H9 (cell line): ENCODE results near the gene POU2F1. TPM values are rescaled to one million over a fixed set of nuclear protein-coding genes. Genes with fewer than 3 reads are reported as not detected.

Experiments
- DNase-seq: peaks from one replicate; pipeline ENCODE4 v3.0.0-alpha.2; 2017
- H2AFZ ChIP-seq: one replicate; pipeline ENCODE4 v1.6.1; 2013; ENCODE audit warnings: mild to moderate bottlenecking, low read length, control low read depth, moderate library complexity
- H2AK5ac ChIP-seq: 2 replicates; pipeline ENCODE4 v1.6.1; 2013; ENCODE audit warnings: low read length, control low read depth, mixed read lengths; ENCODE audit not compliant: insufficient read length
- H2BK120ac ChIP-seq: one replicate; pipeline ENCODE4 v1.6.1; 2013; ENCODE audit warnings: low read depth, mild to moderate bottlenecking, low read length, control low read depth, inconsistent platforms; ENCODE audit not compliant: poor library complexity, severe bottlenecking
- H2BK12ac ChIP-seq: 2 replicates; pipeline ENCODE4 v1.6.1; 2013; ENCODE audit warnings: low read length, control low read depth, mixed read lengths, low read depth; ENCODE audit not compliant: insufficient read length
- H2BK15ac ChIP-seq: 2 replicates; pipeline ENCODE4 v1.6.1; 2013; ENCODE audit warnings: low read depth, low read length, control low read depth
- H2BK20ac ChIP-seq: one replicate; pipeline ENCODE4 v1.6.1; 2013; ENCODE audit warnings: low read depth, mild to moderate bottlenecking, low read length, control low read depth, inconsistent platforms; ENCODE audit not compliant: poor library complexity, severe bottlenecking
- H2BK5ac ChIP-seq: 2 replicates; pipeline ENCODE4 v1.6.1; 2013; ENCODE audit warnings: low read length, control low read depth, mixed read lengths; ENCODE audit not compliant: insufficient read length
- H3K14ac ChIP-seq: 2 replicates; pipeline ENCODE4 v1.6.1; 2013; ENCODE audit warnings: low read length, control low read depth; ENCODE audit not compliant: insufficient read depth
- H3K18ac ChIP-seq: 2 replicates; pipeline ENCODE4 v1.6.1; 2013; ENCODE audit warnings: low read depth, mild to moderate bottlenecking, mixed read lengths, low read length, control low read depth; ENCODE audit not compliant: insufficient read length
- H3K23ac ChIP-seq: 2 replicates; pipeline ENCODE4 v1.6.1; 2013; ENCODE audit warnings: low read length, control low read depth, mixed read lengths, low read depth; ENCODE audit not compliant: insufficient read length
- H3K23me2 ChIP-seq: 2 replicates; pipeline ENCODE4 v1.6.1; 2013; ENCODE audit warnings: low read depth, mild to moderate bottlenecking, mixed read lengths, low read length, control low read depth; ENCODE audit not compliant: insufficient read length, poor library complexity, severe bottlenecking
- H3K27ac ChIP-seq: 2 replicates; pipeline ENCODE4 v1.5.1; 2013; ENCODE audit warnings: low read length, control low read depth, mixed read lengths, low read depth; ENCODE audit not compliant: insufficient read length
- H3K27me3 ChIP-seq: 2 replicates; pipeline ENCODE4 v1.6.1; 2013; ENCODE audit warnings: low read length, control low read depth, inconsistent platforms; ENCODE audit not compliant: insufficient read depth
- H3K4ac ChIP-seq: 2 replicates; pipeline ENCODE4 v1.6.1; 2013; ENCODE audit warnings: low read depth, mild to moderate bottlenecking, control low read depth, inconsistent platforms, low read length, moderate library complexity
- H3K4me1 ChIP-seq: 2 replicates; pipeline ENCODE4 v1.6.1; 2013; ENCODE audit warnings: low read length, control low read depth, inconsistent platforms; ENCODE audit not compliant: insufficient read depth
- H3K4me2 ChIP-seq: 2 replicates; pipeline ENCODE4 v1.6.1; 2013; ENCODE audit warnings: low read length, control low read depth, mixed read lengths; ENCODE audit not compliant: insufficient read length, insufficient read depth
- H3K56ac ChIP-seq: 2 replicates; pipeline ENCODE4 v1.6.1; 2013; ENCODE audit warnings: low read depth, mild to moderate bottlenecking, mixed read lengths, low read length, control low read depth; ENCODE audit not compliant: insufficient read length
- H3K79me1 ChIP-seq: 2 replicates; pipeline ENCODE4 v1.6.1; 2013; ENCODE audit warnings: low read depth, mild to moderate bottlenecking, moderate library complexity, low read length, control low read depth, inconsistent platforms; ENCODE audit not compliant: insufficient read depth, poor library complexity, severe bottlenecking
- H3K79me2 ChIP-seq: 2 replicates; pipeline ENCODE4 v1.6.1; 2013; ENCODE audit warnings: low read length, control low read depth, inconsistent platforms; ENCODE audit not compliant: insufficient read depth
- H3K9ac ChIP-seq: 2 replicates; pipeline ENCODE4 v1.6.1; 2013; ENCODE audit warnings: low read length, control low read depth, mixed read lengths; ENCODE audit not compliant: insufficient read length; ENCODE audit errors: extremely low read depth
- H3K9me3 ChIP-seq: one replicate; pipeline ENCODE4 v1.6.1; 2013; ENCODE audit warnings: low read depth, low read length, inconsistent platforms; ENCODE audit not compliant: control insufficient read depth
- H3T11ph ChIP-seq: one replicate; pipeline ENCODE4 v1.6.1; 2013; ENCODE audit warnings: mild to moderate bottlenecking, low read length, control low read depth, inconsistent platforms
- H4K20me1 ChIP-seq: one replicate; pipeline ENCODE4 v1.6.1; 2013; ENCODE audit not compliant: control insufficient read depth, insufficient read length, insufficient read depth
- H4K5ac ChIP-seq: 2 replicates; pipeline ENCODE4 v1.6.1; 2013; ENCODE audit warnings: low read depth, mild to moderate bottlenecking, mixed read lengths, low read length, control low read depth; ENCODE audit not compliant: insufficient read length
- H4K8ac ChIP-seq: replicated peaks from 2 replicates; pipeline ENCODE4 v1.6.1; 2013; ENCODE audit warnings: low read length, control low read depth, mixed read lengths, low read depth; ENCODE audit not compliant: insufficient read length
- H4K91ac ChIP-seq: 2 replicates; pipeline ENCODE4 v1.6.1; 2013; ENCODE audit warnings: low read depth, mild to moderate bottlenecking, moderate library complexity, mixed read lengths, low read length, control low read depth; ENCODE audit not compliant: insufficient read length
- H3K27ac Mint-ChIP-seq, 3 experiments: 2 replicates in 2 of 3; 3 replicates in 1 of 3; pipeline ENCODE4 v1.8.0; 2020 to 2021; ENCODE audit warnings: mixed read lengths in 3 of 3, mild to moderate bottlenecking in 1 of 3, moderate library complexity in 1 of 3
- H3K27me3 Mint-ChIP-seq: 2 replicates; pipeline ENCODE4 v1.8.0; 2021; ENCODE audit warnings: low read depth, mild to moderate bottlenecking, moderate library complexity, mixed read lengths
- H3K36me3 Mint-ChIP-seq, 3 experiments: 2 replicates in 2 of 3; 3 replicates in 1 of 3; pipeline ENCODE4 v1.8.0; 2020 to 2021; ENCODE audit warnings: low read depth in 3 of 3, mixed read lengths in 3 of 3; ENCODE audit not compliant: insufficient read depth in 1 of 3
- H3K4me1 Mint-ChIP-seq, 2 experiments: 2 replicates each; pipeline ENCODE4 v1.8.0; 2020; ENCODE audit warnings: mixed read lengths in 2 of 2
- H3K4me3 Mint-ChIP-seq, 2 experiments: 2 replicates in 1 of 2; 3 replicates in 1 of 2; pipeline ENCODE4 v1.8.0; 2020 to 2021; ENCODE audit warnings: mild to moderate bottlenecking in 2 of 2, mixed read lengths in 2 of 2, moderate library complexity in 1 of 2
- H3K9me3 Mint-ChIP-seq, 2 experiments: 2 replicates in 1 of 2; 3 replicates in 1 of 2; pipeline ENCODE4 v1.8.0; 2020; ENCODE audit warnings: mild to moderate bottlenecking in 2 of 2, mixed read lengths in 2 of 2, moderate library complexity in 1 of 2
- CTCF ChIP-seq: fragments of 200-600 bp; sonication (generic); conservative IDR thresholded peaks from 3 replicates; pipeline ENCODE4 v1.8.0; 2021; ENCODE audit warnings: antibody characterized with exemption, mild to moderate bottlenecking
- total RNA-seq: library from RNA; stranded (reverse); gene quantifications from 2 replicates; pipeline ENCODE4 v1.2.1, GENCODE V29; 2021

POU2F1 gene
- total RNA-seq, 1 experiment from 2014 or later: 62.5 TPM

GRCh38 chr1:167262836-167263235 lies 42.1 kb downstream of the POU2F1 start:
- no peak overlapping the region for H3K27ac ChIP-seq
- H3K4me2 ChIP-seq: no peak overlapping the region
- no peak overlapping the region for H2BK5ac ChIP-seq
- H3K23me2 ChIP-seq: no peaks in the 10 kb centered on the region
- no peaks in the 10 kb centered on the region for H3K27me3 ChIP-seq
- no peak overlapping the region for H3K14ac ChIP-seq
- no peaks in the 10 kb centered on the region for H3K4me1 Mint-ChIP-seq
- H2AFZ ChIP-seq: no peak overlapping the region
- H3K56ac ChIP-seq: no peak overlapping the region
- H3K9me3 Mint-ChIP-seq: no peaks in the 10 kb centered on the region
- peaks cover 8% of the 10 kb centered on the region for H3K79me1 ChIP-seq
- no peak overlapping the region for H4K5ac ChIP-seq
- H2AK5ac ChIP-seq: no peak overlapping the region
- H3T11ph ChIP-seq: no peak overlapping the region
- H3K4me3 Mint-ChIP-seq: no peak overlapping the region
- no peaks in the 10 kb centered on the region for H3K9me3 ChIP-seq
- no peak overlapping the region for H2BK20ac ChIP-seq
- H3K36me3 Mint-ChIP-seq: peaks cover 0 to 5% (median 5%) of the 10 kb centered on the region in 3 experiments; a peak in 3 of 7 replicates
- no peak overlapping the region for H3K18ac ChIP-seq
- no peaks in the 10 kb centered on the region for H4K20me1 ChIP-seq
- H3K23ac ChIP-seq: no peak overlapping the region
- no peaks in the 10 kb centered on the region for H3K27me3 Mint-ChIP-seq
- H2BK120ac ChIP-seq: no peak overlapping the region
- no peak overlapping the region for H2BK15ac ChIP-seq
- peaks cover 29% of the 10 kb centered on the region for H3K79me2 ChIP-seq
- no peak for DNase-seq
- H3K27ac Mint-ChIP-seq: no peak overlapping the region
- no peak overlapping the region for H2BK12ac ChIP-seq
- H4K91ac ChIP-seq: no peak overlapping the region
- H3K4ac ChIP-seq: no peak overlapping the region
- no peak overlapping the region for H3K9ac ChIP-seq
- no peak for TF ChIP-seq CTCF
- H3K4me1 ChIP-seq: no peaks in the 10 kb centered on the region
- no peak overlapping the region for H4K8ac ChIP-seq
